HG03064 (cell line): ENCODE data around the gene RANBP2.
"Not testable (repeated sequence)": the region's sequence is repeated elsewhere in the genome, so short reads cannot be mapped to it uniquely, and the experiment has no call there.

ENCODE experiments used
- ATAC-seq: cut with Tn5 transposase; IDR thresholded peaks from one replicate; pipeline ENCODE4 v1.9.1; 2021; ENCODE audit warnings: low read depth; ENCODE audit not compliant: unreplicated experiment

The RANBP2 gene

DNA sequence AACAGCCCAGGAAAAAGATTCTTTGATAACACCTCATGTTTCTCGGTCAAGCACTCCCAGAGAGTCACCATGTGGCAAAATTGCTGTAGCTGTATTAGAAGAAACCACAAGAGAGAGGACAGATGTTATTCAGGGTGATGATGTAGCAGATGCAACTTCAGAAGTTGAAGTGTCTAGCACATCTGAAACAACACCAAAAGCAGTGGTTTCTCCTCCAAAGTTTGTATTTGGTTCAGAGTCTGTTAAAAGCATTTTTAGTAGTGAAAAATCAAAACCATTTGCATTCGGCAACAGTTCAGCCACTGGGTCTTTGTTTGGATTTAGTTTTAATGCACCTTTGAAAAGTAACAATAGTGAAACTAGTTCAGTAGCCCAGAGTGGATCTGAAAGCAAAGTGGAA lies 48.6 kb downstream of the RANBP2 start:
- not testable (repeated sequence) for ATAC-seq

DNA sequence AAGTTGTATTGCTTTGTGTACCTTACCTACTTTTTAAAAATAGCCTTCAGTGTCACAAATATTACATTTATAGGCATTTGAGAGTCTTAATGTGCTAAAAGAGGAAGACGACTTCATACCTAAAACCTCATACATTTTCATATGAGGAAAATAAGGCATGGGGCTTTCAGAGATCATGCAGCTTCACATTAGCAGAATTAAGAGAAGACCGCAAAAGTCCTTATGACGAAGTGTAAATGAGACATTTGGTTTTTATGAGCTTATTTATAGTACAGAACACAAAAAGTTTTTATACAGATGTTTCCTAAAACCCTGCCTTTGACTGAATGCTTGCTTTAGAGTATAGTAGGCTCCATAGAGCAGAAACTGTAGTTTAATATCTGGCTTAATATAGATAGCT lies 57.2 kb downstream of the RANBP2 start:
- ATAC-seq, result no peak

DNA sequence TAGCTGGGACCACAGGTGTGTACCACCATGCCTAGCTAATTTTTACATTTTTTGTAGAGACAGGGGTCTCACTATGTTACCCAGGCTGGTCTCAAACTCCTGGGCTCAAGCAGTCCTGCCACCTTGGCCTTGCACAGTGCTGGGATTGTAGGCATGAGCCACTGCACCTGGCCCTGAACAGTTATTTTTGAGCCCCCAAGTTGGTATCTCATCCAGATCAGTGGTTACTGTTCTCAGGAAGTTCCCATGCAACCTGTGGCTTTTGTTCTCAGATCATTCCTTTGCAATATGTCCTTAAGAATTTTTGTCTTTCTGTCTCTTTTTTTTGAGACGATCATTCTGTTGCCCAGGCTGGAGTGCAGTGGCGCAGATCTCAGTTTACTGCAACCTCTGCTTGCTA lies 59.6 kb downstream of the RANBP2 start:
- no peak for ATAC-seq

DNA sequence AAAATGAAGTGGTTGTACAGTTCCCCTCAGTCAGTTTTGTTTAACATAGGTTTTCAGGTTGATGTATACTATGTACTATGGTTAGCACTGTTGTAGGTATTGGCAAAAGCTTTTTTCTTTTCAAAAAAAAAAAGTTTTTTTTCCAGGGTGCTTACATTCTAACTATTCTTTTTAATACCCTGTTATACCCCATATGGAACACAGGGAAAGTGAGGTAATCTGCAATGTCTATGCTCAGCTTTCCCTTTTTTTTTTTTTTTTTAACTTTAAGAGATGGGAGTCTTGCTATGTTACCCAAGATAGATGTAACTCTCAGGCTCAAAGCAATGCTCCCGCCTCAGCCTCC lies 66.7 kb downstream of the RANBP2 start:
- no peak for ATAC-seq

DNA sequence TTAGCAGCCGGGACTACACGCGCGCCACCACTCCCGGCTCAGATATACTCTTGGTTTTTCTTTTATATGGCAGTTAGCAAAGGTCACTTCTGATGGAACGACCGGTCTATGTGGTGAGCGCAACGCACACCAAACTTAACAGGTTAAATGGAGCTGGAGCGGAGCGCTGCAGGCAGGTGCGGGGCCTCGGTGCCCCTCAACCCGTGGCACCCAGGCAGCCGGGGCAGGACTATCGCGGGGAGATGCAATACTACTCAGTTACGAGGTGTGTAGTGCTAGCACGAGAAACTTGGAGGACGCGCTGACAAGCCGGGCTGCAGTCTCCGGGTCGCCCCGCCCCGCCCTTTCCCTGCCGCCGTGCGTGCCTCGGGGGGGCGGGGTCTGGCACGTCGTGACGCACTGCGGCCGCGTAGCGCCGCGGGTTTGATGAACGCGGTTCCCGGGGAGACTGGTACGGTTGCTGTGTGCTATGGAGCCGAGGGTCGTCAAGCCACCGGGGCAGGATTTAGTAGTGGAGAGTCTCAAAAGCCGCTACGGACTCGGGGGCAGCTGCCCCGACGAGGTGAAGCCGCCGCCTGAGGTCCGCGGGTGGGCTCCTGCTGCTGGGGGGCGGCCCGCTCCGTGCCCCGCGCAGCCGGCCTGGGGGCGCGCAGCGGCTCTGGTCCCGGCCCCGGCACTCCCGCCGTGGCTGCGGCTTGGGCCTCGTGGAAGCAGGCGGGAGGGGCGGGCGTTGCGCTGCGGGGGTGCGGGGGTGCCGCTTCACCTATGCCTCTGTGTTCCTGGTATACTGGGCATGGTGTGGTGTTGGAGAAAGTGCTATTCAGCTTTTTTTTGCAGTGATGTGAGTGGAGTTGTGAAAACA lies 67.3 kb downstream of the RANBP2 start, which contains the start of gene CCDC138:
Gene CCDC138, plus strand, starts transcription at position 418 of the 862 bp plus-strand sequence. Its CDS starts 52 bp downstream, at position 470.
- peak; percentile 94 for ATAC-seq

DNA sequence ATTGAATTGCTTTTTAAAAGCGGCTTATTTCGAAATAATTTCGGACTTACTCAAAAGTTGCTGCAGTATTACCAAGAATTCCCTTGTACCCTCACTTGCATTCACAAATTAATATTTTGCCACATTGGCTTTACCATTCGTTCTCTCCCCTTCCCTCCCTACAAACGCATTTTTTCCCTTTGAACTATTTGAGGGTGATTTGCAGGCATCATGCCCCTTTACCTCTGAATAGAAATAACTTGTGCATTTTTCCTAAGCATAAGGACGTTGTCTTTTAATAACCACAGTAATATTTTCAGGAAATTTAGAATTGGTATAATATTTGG lies 67.9 kb downstream of the RANBP2 start:
- no peak for ATAC-seq

DNA sequence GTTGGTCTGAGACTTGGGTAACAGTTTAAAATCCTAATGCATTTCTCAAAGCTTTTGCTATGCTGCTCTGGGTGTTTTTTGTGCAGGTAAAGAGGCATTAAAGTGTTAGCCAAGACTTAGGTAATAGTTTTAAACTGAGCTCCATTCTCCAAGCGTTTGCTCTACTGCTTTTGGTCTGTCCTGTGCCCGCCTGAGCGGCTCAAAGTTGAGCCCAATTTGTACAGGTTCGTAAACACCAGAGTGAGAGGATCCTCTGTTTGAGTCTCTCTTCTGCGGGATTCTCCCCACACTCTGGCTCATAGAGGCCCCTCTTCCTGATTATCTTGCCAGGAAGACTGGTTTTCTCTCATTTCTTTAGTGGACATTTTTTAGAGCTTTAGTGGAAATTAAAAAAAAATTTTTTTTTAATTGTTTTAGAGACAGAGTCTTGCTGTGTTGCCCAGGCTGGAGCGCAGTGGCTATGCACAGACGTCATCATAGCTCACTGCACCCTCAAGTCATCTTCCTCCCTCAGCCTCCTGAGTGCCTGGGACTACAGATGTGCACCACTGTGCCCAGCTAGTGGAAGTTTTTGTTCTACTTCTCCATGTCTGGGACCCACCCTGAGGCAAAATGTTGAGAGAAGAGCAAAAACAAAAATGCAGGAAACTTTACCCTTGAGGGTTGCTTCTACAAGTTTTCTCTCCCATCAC lies 83.9 kb downstream of the RANBP2 start:
- no peak for ATAC-seq

DNA sequence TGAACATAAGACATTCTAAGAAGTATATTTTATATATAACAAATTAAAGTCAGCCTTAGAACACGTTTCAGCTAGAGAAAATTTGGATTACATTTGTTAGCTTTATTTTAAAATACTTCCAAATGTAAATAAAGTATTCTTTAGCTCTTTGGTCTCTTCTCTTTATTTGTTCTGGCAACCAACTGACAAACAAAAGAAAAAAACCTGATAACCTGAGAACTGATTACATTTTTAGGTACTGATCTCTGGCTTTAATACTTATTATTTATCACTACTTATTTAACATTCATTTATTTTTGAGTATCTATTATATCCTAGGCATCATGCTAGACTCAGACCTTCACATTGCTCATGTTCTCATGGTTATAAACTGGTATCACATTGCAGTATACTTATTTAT lies 85.8 kb downstream of the RANBP2 start:
- ATAC-seq, result no peak

DNA sequence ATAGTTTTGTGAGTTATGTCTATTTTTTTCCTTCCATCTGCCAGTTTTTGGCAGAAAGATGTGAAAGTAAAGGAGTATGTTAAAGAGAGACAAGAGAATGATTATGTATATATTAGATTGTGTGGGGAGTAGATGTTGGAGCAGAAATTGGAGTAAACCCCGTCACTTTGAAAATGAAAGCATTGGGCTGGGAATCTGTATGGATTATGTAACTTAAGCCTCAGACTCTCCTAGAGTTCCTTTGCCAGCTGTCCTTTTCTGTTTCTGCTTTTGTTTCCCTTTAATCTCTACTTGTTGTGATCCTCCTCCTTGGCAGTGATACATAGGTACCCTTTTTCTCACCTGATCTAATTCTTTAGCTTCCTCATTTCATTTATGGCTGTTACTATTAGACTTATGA lies 86.5 kb downstream of the RANBP2 start:
- ATAC-seq, result no peak

DNA sequence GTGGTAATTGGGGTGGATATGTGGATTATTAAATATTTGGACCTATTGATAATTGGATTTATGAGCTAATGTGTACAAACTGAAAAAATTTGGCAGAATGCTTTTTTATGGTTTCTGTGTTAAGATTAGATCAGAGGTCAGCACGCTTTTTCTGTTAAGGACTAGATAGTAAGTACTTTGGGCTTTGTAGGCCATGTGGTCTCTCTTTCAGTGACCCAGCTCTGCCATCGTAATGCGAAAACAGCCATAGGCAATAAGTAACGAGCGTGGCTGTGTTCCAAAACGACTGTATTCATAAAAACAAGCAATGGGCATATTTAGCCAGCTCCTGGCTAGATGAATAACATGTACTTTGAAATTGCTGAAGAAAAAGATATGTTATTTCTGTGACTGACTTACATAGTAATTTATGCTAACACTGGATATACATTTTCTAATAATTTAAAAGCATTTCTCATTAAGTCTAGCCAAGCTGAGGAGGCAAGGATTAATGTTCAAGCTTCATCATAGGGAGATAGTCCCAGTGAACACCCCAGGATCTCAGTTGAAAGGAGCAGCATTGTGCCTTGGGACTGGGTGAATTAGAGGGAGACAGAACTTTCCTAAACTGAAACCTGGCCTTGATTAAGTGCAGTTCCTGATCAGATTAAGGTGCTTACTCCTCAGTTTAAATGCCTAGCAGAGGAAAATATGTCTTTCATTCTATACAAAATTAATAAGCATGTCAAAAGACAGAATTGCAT lies 87.3 kb downstream of the RANBP2 start:
- no peak for ATAC-seq

DNA sequence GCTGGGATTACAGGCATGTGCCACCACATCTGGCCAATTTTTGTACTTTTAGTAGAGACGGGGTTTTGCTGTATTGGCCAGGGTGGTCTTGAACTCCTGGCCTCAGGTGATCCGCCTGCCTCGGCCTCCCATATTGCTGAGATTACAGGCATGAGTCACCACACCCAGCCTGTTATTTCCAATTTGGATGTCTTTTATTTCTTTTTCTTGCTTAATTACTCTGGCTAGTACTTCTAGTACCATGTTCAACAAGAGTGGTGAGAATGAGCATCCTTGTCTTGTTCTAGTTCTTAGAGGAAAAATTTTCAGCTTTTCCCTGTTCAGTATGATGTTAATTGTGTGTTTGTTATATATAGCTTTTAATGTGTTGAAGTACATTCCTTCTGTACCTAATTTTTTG lies 90.7 kb downstream of the RANBP2 start:
- no peak for ATAC-seq

DNA sequence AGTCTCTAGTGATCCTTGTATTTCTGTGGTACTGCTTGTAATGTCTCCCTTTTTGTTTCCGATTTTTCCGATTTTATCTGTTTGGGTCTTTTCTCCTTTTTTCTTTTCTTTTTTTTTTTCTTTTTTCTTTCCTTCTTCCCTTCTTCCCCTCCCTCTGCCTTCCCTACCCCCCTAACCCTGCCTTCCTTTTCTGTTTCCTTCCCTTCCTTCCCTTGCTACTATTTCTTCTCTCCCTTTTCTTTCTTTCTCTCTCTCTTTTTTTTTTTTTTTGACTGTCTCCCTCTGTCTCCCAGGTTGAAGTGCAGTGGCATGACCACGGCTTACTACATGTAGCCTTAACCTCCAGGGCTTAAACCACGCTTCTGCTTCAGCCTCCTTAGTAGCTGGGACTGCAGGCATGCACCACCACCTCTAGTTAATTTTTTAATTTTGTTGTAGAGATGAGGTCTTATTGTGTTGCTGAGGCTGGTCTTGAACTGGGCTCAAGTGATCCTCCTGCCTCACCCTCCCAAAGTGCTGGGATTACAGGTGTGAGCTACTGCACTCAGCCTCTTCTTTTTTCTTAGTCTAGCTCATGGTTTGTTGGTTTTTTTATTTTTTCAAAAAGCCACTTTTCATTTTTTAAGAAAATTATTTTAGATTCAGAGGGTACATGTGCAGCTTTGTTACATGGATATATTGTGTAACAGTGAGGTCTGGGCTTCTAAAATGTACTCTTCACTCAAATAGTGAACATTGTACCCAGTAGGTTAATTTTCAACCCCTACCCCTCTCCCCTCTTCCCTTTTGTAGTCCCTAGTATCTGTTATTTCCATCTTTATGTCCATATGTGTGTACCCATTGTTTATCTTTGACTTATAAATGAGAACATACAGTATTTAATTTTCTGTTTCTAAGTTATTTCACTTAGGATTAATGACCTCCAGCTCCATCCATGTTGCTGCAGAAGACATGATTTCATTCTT lies 92.0 kb downstream of the RANBP2 start:
- ATAC-seq, result no peak

DNA sequence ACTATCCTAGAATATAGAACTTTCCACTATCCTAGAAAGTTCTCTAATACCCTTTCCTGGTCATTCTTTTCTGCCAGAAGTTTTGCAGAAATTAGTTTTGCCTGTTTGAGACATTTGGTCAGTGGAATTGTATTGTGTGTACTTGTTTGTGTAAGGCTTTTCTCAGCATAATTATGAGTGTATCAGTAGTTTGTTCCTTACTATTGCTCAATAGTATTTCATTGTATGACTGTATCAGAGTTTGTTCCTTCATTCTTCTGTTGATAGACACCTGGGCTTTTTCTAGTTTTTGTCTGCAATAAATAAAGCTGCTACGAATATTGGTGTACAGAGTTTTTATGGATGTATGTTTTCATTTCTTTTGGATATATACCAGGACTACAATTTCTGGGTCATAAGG lies 94.5 kb downstream of the RANBP2 start:
- ATAC-seq, result no peak

DNA sequence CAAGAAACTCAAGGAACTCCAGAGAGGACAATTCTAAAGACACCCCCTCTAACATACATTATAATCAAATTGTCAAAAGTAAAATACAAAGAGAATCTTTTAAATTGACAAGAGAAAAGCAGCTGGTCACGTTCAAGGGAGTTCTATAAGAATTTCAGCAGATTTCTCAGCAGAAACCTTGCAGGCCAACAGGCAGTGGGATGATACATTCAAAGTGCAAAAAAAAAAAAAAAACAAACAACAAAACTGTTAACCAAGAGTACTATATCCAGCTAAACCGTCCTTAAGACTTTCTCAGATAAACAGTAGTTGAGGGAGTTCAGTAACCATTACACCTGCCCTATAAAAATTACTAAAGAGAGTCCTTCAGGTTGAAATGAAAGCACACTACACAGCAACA lies 101.2 kb downstream of the RANBP2 start:
- no peak for ATAC-seq

DNA sequence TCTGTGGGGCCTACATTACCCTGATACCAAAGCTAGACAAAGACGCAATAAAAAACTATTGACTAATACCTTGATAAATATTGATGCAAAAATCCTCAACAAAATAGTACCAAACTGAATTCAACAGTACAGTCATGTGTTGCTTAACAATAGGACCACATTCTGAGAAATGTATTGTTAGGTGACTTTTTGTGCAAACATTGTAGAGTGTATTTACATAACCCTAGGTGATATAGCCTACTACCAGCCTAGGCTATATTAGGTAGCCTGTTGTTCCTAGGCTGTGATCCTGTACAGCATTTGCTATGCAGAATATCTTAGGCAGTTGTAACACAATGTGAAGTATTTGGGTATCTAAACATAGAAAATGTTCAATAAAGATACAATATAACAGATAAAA lies 104.0 kb downstream of the RANBP2 start:
- no peak for ATAC-seq

DNA sequence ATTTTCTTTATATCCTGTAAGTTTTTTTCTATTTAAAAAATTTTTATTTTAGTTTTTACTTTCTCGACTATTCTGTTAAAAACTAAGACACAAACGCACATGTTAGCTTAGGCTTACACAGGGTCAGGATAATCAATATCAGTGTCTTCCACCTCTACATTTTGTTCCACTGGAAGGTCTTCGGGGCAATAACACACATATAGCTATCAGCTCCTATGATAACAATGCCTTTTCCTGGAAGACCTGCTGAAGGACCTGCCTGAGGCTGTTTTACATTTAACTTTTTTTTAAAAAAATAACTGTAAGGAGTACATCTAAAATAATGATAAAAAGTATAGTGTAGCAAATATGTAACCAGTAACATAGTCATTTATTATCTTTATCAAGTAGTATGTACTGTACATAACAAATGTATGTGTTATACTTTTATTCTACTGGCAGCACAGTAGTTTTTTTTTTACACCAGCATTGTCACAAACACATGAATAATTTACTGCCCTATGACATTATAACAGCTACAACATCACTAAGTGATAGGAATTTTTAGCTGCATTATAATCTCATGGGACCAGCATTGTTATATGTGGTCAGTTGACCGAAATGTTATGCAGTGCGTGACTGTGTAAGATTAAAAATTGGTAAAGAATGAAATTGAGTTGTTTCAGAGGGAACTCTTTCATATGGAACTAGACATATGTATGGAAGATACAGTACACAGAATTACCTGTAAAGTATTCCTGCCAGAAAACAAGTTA lies 105.2 kb downstream of the RANBP2 start:
- no peak for ATAC-seq

DNA sequence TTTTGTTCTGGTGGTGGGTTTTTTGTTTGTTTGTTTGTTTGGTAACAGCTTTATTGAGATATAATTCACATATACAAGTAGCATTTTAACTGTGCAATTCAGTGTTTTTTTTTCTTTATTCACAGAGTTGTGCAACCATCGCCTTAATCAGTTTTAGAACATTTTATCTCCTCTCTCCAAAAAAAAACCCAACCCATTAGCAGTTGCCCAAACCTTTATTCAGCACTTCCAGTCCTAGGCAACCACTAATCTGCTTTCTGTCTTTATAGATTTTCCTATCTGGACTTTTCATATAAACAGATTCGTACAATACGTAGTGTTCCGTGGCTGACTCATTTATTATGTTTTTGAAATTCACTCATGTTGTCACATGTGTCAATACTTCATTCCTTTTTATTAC lies 106.0 kb downstream of the RANBP2 start:
- no peak for ATAC-seq

DNA sequence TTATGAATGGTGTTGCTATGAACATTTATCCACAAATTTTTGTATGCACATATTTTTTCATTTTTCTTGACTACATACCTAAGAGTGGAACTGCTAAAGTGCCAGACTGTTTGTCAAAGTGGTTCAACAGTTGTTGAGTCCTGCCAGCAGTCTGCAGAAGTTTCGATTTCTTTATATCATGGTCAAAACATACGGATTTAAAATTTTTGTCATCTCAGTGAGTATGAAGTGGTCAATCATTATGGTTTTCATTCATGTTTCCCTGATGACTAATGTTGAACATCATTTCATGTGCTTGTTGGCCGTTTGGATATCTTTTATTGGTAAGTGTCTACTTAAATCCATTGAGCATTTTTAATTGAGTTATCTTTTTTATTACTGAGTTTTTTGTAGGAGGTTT lies 106.5 kb downstream of the RANBP2 start:
- no peak for ATAC-seq

DNA sequence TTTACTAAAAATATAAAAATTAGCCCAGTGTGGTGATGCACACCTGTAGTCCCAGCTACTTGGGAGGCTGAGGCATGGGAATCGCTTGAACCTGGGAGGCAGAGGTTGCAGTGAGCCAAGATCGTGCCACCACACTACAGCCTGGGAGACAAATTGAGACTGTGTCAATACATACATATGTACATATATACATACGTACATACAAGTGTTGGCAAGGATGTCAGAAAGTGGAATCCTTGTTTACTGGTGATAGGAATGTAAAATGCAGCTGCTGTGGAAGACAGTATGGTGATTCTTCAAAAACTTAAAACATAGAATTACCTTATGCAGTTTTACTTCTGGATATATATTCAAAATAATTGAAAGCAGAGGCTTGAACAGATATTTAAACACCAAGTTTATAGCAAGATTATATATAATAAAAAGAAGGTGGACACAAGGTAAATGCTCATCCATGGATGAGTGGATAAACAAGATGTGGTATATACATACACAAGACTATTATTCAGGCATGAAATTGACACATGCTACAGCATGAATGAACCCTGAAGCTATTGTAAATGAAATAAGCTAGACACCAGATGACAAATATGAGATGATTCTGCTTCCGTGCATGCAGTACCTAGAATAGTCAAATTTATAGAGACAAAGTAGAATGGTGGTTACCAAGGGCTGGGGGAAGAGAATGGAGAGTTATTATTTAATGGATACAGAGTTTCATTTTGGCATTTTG lies 110.5 kb downstream of the RANBP2 start:
- ATAC-seq, result no peak
